HG03565 (cell line): ENCODE results near the gene DNAH7.
A peak's percentile ranks its signal among the peaks of the same experiment; 100 is the strongest.

Experiments used
- ATAC-seq: cut with Tn5 transposase; IDR thresholded peaks from one replicate; pipeline ENCODE4 v1.9.1; 2021; ENCODE audit warnings: mild to moderate bottlenecking, moderate library complexity; ENCODE audit not compliant: unreplicated experiment

DNAH7 gene

GRCh38 chr2:196079052-196079451 lies 10.4 kb upstream of the DNAH7 start:
- no peak for ATAC-seq

DNA sequence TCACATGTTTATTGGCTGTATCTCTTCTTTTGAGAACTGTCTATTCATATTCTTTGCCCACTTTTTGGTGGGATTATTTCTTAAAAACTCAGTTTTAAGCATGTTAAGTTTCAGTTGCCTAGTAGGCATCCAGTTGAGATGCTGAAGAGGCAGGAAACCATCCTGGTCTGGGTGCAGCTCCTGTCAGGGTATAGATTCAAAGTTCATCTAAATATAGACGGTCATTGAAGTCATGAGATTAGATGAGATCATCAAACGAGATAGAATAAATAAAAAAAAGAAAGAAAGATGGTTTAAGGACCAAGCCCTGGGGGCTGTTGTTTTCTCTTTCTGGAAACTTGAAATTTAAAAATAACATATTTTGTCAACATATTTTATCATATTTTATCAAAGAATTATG lies 9.2 kb upstream of the DNAH7 start:
- no peak for ATAC-seq

- ATAC-seq, result peak; percentile 54
Observed at GRCh38 chr2:196076778-196077568, 8.3 kb upstream of the DNAH7 start.

DNA sequence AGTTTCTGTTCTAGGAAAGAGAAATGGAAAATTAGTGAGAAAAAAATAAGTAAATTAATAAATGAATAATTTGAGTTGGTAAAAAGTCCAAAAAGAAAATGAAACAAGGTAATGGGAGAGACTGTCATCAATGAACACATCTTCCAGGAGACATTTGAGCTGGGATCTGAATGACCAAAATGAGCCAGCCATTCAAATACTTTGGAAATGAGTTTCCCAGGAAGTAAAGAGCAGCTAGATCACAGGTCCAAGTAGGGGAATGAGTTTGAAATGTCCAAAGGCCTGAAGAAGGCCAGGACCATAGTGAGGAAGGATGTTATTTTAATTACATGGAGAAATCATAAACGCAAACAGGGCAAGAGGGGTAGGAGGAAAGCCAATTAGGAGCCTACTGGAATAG lies 6.6 kb upstream of the DNAH7 start:
- ATAC-seq, result no peak

- no peak for ATAC-seq
Observed at GRCh38 chr2:196074631-196075030, 6.0 kb upstream of the DNAH7 start.

DNA sequence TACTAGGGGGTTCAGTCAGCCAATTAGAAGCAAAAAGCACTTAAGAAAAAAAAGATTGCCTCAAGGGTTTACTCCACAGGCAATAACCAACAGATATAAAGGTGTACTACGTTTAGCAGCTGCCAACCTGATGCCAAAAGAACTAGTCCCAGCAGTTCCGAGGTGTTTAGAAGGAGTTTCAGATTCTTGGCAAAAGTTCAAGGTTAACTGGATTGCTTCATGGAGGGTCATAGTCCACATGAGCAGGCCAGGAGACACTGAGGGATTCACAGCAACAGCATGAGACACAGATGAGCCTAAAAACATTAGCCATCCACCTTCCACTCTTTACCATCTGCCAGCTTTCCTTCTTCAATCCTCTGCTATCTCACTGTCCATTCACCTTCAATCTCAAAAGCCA lies 4.9 kb upstream of the DNAH7 start:
- no peak for ATAC-seq

DNA sequence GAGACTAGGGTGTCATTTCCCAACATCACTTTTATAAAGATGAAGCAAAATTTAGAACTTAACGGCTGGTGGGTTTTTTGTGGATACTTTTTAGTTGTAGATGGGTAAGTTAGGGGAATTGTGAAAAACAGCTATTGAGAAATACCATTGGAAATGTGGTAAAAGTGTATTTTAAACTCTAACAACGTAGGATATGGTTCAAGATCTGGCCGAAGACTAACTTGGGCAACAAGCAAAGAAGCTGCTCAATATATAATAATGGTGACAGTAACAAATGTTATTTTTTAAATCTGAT lies 1.6 kb downstream of the DNAH7 start:
- no peak for ATAC-seq

DNA sequence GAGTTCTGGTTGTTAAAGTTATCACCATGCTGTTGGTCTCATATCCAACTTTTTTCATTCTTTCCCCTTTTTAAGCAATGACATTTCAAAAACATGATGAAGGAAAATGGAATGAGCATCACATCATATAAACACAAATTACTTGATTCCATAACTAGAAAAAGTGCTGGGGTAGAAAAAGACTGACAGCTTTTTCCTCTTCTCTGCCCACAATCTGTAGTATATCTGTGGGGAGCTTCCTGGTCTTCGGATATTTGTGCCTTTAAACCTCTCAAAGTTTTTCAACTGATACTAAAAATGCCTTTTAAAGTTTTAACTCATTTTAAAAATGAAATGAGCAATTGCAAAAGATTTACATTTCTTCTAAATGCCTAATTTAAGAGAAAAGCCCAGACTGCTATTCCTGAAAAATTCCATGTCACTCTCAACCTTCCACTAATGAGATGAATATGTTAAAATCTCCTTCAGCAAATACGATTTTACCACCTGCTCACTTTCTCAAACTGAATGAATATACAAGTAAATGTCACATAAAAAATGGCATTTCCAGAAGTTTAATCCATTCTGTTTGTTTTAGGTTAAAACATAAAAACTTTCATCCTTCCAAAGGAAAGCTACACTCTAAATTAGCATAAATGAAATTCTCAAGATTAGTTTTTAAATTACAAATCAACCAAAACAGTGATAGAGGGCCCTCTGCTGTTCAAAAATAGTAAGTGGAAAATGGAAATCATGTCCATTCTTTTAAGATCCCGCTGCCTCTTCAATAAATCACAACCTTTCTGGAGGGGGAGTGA lies 2.1 kb downstream of the DNAH7 start:
- no peak for ATAC-seq

DNA sequence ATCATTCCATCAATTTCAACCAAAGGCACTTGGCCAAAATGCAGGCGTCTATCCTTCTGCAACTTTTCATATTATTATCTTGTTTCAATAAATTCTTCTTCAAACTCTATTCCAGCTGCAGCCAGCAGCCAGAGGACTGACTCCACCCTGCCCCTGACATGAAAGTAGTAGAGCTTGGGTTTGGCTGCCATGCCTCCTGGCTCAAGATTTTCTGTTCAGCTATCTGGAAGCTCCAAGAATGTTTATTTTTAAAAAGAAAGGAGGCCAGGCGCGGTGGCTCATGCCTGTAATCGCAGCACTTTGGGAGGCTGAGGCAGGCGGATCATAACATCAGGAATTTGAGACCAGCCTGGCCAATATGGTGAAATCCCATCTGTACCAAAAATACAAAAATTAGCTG lies 4.9 kb downstream of the DNAH7 start:
- no peak for ATAC-seq

DNA sequence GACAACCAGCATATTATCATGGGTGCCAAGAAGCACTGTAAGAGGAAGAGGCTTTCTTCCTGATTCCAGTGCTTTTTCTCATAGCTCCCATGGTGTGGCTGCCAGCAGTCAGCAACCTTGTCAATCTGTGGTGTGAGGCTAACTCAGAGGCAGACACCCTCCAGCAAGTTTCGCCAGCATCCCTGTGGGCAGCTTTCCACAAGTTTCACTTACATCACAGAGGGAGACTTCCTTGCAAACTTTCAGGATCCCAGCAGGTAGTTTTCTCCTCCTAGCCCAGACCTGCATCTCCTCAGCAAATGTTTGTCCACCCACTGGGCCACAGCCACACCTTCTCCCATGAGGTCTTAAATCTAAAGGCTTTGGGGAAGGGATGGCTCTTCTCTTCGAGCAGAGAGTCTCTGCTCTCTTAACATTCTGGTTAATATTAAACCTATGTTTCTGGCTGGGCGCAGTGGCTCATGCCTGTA lies 9.1 kb downstream of the DNAH7 start:
- ATAC-seq, result no peak

GRCh38 chr2:196054631-196055030 lies 14.0 kb downstream of the DNAH7 start:
- ATAC-seq, result no peak

DNA sequence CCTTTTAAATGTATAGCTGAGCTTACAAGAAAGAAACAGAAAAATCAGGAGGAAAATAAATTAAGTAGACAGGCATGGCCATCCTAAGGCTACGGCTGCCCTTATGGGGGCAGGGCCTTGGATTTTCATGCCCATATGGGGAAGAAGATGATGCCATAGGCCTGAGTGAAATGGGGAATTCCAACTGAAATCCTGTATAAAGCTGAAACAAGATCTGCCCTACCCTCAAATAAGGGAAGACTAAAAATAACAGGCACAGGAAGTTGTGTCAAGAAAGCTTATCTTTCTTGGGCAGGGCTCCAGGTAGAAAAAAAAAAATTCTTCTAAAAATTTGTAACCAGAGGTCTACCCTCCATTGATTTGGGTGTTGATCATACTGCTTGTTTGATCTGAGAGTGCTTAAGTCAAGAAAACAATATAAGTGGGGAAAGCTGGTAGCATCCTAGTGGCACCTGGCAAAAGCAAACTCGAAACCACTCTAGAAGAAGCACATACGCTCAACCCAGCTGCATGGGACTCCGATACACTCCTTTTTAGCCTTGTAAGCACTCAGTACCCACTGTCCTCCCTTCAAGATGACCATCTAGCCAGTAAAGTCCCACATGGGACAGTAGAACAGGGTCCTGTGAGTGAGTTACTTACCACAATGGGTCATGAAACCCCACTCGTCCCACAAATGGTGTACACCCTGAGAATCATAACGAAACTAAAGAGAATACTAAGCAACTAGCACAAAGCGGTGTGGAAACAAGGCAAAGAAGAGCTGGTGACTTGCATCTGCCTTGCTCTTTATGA lies 22.3 kb downstream of the DNAH7 start:
- ATAC-seq, result peak; percentile 70

- no peak for ATAC-seq
Observed at GRCh38 chr2:196041786-196042185, 26.9 kb downstream of the DNAH7 start.

DNA sequence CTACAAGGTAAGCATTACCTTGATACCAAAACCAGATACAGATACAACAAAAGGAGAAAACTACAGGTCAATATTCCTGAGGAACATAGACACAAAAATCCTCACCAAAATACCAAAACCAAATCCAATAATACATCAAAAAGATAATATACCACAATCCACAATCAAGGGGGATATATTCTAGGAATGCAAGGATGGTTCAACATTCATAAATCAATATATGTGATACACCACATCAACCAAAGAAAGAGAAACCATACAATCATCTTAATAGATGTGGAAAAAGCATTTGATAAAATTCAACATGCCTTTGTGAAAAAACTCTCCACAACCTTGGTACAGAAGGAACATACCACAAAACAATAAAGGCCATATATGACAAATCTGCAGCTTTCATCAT lies 28.4 kb downstream of the DNAH7 start:
- ATAC-seq, result no peak

GRCh38 chr2:196036442-196036841 lies 32.2 kb downstream of the DNAH7 start:
- no peak for ATAC-seq

DNA sequence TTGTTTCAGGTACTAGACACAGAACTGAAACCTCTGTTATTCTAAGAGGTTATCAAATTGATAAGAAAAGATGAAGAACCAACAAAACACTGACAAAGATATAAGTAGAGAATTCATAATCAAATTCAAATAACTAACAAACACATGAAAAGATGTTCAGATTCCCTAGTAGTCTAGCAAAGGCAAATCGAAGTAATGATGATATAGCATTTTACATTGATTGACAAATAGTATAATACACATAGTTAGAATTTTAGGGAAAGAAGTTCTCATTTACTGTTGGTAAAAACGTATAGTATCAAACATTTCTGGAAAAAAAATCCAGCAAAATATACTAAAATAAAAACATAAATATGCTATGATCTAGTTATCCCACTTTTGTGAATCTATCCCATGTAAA lies 50.6 kb downstream of the DNAH7 start:
- no peak for ATAC-seq

GRCh38 chr2:196012314-196012713 lies 56.3 kb downstream of the DNAH7 start:
- no peak for ATAC-seq

- no peak for ATAC-seq
Observed at GRCh38 chr2:196000551-196000950, 68.1 kb downstream of the DNAH7 start.

GRCh38 chr2:195998070-195998469 lies 70.6 kb downstream of the DNAH7 start:
- ATAC-seq, result no peak

DNA sequence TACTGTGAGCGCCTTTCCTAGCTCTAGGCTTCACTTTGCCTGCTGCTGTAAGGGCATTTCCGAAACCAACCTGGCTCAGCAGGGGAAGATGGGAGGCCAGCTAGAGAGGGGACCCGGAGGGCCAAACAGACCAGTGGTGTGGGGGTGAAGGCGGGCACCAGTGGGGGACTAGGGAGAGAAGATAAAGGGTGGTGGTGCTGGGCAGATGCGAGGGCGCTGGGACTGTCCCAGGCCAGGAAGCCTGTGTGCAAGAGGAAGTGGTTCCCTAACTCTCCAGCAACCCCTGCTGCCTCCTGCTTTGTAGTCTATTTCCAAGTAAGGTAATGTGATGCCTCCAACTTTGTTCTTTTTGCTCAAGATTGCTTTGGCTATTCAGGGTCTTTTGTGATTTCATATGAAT lies 73.1 kb downstream of the DNAH7 start:
- no peak for ATAC-seq

GRCh38 chr2:195993623-195994022 lies 75.0 kb downstream of the DNAH7 start:
- no peak for ATAC-seq

DNA sequence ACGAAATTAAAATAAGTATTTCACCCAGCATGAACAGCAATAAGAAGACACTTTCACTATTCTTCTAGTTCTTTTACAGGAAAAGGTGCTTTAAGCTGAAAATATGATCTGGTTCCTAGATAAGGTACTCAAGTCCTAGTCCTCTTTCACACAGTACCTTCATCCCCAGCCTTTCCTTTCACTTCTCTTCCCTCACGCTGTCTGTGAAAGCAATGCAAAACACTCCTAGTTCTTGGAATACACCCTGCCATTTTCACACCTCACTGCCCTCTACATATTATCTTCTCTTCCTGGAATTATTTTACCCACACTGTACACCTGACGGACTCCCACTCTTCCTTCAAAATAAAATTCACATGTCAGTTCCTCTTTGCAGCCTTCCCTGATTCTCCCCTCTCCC lies 82.9 kb downstream of the DNAH7 start:
- no peak for ATAC-seq
